CD4-positive, alpha-beta T cell treated with Interferon gamma for 1 hour (primary cell): Measurements from ENCODE around the gene IDS.
"Not testable (repeated sequence)": the region's sequence is repeated elsewhere in the genome, so short reads cannot be mapped to it uniquely, and the experiment has no call there.

Experiments
- DNase-seq: peaks from one replicate; pipeline ENCODE4 v3.0.0-alpha.2; 2020

IDS gene

GRCh38 chrX:149504915-149505651 lies at the start of gene IDS:
IDS (minus strand) TSS chrX:149505306; CDS start chrX:149505137, 169 bp downstream.
- DNase-seq: peak; percentile 92

GRCh38 chrX:149551939-149552248 lies 46.8 kb upstream of the IDS start:
- DNase-seq: not testable (repeated sequence)

GRCh38 chrX:149551245-149551938 lies 46.3 kb upstream of the IDS start:
- not testable (repeated sequence) for DNase-seq

- not testable (repeated sequence) for DNase-seq
Observed at GRCh38 chrX:149550454-149550853, 45.3 kb upstream of the IDS start.

- not testable (repeated sequence) for DNase-seq
Observed at GRCh38 chrX:149549701-149550100, 44.6 kb upstream of the IDS start, which contains the start of gene HSFX3. HSFX3 (minus strand) TSS chrX:149549924; CDS start chrX:149549852, 72 bp downstream.

- DNase-seq: not testable (repeated sequence)
Observed at GRCh38 chrX:149547782-149548181, 42.7 kb upstream of the IDS start.

- not testable (repeated sequence) for DNase-seq
Observed at GRCh38 chrX:149546962-149547361, 41.9 kb upstream of the IDS start.

- not testable (repeated sequence) for DNase-seq
Observed at GRCh38 chrX:149545545-149546543, 40.7 kb upstream of the IDS start.

- no peak for DNase-seq
Observed at GRCh38 chrX:149541521-149542047, 36.5 kb upstream of the IDS start.

GRCh38 chrX:149540621-149541520 lies 35.8 kb upstream of the IDS start, which contains the start of gene EOLA1:
EOLA1 (plus strand) TSS chrX:149541012; CDS start chrX:149545631, 4,619 bp downstream.
- peak; percentile 95 for DNase-seq

GRCh38 chrX:149540131-149540620 lies 35.1 kb upstream of the IDS start:
- peak; percentile 92 for DNase-seq

GRCh38 chrX:149539283-149540130 lies 34.4 kb upstream of the IDS start:
- peak; percentile 95 for DNase-seq

- not testable (repeated sequence) for DNase-seq
Observed at GRCh38 chrX:149537474-149537873, 32.4 kb upstream of the IDS start.

GRCh38 chrX:149534926-149535602 lies 30.0 kb upstream of the IDS start:
- DNase-seq: not testable (repeated sequence)

- not testable (repeated sequence) for DNase-seq
Observed at GRCh38 chrX:149533999-149534398, 28.9 kb upstream of the IDS start.

GRCh38 chrX:149532868-149533267 lies 27.8 kb upstream of the IDS start:
- DNase-seq: not testable (repeated sequence)

- no peak for DNase-seq
Observed at GRCh38 chrX:149531599-149531998, 26.5 kb upstream of the IDS start.

GRCh38 chrX:149528381-149528780 lies 23.3 kb upstream of the IDS start:
- no peak for DNase-seq

- DNase-seq: peak; percentile 54
Observed at GRCh38 chrX:149527705-149528104, 22.6 kb upstream of the IDS start.
